Uterus (tissue), 2 donors: ENCODE measurements around the gene CDK6.

Source experiments
- CTCF ChIP-seq, 4 experiments: fragments of 200-600 bp in 2 of 4; fragments of 450-650 bp in 2 of 4; sonication (generic) in 2 of 4; IDR thresholded peaks; one replicate each; pipeline ENCODE4 v1.5.1; 2016 to 2019; ENCODE audit warnings: antibody characterized with exemption in 4 of 4, mild to moderate bottlenecking in 2 of 4, moderate library complexity in 1 of 4
- POLR2A ChIP-seq, 2 donors: fragments of 450-650 bp; IDR thresholded peaks; one replicate each; pipeline ENCODE4 v1.6.1; 2016; ENCODE audit warnings: antibody characterized with exemption in 2 of 2, mild to moderate bottlenecking in 1 of 2, moderate library complexity in 1 of 2

DNA sequence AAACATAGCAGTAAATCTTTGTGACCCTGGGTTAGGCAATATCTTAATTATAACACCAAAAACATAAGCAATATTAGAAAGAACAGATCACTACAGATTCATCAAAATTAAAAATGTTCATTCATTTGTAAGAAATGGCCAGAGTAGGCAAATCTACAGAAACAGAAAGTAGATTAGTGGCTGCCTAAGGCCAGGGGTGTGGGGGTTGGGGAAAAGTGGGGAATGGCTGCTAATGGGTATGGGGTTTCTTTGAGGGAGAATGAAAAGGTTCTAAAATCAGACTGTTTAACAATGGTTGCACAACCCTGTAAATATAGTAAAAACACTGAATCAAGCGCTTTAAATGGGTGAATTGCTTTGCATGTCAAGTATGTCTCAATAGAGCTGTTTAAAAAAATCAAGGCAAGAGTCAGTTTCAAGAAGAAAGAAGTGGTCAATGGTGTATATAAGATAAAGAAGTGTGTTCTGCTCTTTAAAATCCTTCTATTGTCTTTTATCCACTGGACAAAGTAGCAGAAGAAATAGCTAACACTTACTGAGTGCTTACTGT lies 42.6 kb downstream of the CDK6 start:
- TF ChIP-seq CTCF (IDR thresholded peaks at IDR 0.05), result no peak
- no peak for TF ChIP-seq POLR2A (IDR thresholded peaks at IDR 0.05)
